DMS53 treated with DMSO at 0.1 percent for 48 hours (cell line): Measurements from ENCODE around the gene NACC2.

Experiments used
- DNase-seq: peaks from one replicate; lab custom pipeline; 2025; ENCODE audit not compliant: unreplicated experiment; lab: John Stamatoyannopoulos, UW

Gene NACC2, protein sequence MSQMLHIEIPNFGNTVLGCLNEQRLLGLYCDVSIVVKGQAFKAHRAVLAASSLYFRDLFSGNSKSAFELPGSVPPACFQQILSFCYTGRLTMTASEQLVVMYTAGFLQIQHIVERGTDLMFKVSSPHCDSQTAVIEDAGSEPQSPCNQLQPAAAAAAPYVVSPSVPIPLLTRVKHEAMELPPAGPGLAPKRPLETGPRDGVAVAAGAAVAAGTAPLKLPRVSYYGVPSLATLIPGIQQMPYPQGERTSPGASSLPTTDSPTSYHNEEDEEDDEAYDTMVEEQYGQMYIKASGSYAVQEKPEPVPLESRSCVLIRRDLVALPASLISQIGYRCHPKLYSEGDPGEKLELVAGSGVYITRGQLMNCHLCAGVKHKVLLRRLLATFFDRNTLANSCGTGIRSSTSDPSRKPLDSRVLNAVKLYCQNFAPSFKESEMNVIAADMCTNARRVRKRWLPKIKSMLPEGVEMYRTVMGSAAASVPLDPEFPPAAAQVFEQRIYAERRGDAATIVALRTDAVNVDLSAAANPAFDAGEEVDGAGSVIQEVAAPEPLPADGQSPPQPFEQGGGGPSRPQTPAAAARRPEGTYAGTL

DNA sequence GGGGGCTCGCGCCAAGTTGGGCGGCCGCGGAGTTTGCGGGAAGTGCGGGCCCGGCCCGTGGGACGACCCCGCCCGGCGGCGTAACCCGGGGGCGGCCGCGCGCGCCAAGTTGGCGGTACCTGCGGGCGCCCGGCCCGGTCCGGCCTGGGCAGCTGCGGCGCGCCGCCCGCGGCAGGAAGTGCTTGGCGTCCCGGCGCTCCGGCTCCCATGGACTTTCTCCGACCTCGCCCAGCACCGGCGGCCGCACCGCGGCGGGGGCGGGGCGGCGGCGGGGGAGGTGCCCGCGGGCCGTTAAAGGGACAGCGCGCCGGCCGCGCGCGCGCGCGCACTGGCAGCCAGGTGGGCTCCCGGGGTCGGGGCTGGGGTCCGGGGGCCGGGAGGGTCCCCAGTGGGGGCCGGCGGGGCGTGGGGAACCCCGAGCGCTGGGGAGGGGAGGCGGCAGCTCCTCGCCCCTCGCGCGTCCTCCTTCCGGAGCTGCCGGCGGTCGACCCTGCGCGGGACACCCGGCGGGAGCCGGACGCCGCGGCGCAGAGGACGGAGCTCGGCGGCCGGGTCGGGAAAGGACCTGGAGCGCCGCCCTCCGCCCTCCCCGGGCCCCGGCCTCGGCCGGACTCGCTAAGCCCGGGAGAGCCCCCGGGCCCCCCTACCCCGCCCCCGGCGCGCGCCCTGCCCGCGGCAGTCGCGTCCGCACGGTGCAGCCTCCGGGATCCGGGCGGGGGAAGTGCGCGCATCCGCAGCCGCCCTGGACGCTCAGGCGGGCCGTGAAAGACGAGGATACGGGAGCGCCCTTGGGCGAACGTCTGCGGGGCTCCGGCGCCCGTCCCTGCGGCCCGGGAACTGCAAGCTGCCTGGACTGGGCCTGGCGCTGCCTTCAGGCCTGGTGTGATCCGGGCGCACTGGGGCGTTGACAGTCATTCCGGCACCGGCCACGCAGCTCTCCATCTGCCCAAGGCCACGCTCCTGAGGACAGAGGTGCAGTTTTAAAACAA is at the start of gene NACC2:
NACC2 (minus strand) TSS at position 220 of the 989 bp plus-strand sequence. CDS start 44,768 bp downstream, outside the sequence.
- peak; percentile 36 for DNase-seq

DNA sequence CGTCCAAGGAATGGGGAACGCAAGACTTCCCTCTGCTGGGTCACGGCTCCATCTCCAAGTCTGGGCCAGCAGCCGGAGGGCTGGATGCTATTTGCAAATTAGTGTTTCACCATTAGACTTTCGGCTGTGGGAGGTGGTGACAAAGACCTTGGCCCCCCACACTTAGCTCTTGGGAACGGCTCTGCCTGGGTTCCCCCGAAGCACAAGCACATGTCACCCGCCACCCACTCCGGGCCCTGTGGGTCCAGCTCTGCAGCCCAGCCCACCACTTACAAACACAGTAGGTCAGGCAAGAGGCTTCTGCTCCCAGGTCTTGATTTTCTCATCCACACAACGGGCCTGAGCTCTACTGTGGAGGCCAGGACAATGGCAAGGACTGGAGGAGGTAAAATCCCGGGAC is 49.4 kb upstream of the NACC2 start:
- no peak for DNase-seq

DNA sequence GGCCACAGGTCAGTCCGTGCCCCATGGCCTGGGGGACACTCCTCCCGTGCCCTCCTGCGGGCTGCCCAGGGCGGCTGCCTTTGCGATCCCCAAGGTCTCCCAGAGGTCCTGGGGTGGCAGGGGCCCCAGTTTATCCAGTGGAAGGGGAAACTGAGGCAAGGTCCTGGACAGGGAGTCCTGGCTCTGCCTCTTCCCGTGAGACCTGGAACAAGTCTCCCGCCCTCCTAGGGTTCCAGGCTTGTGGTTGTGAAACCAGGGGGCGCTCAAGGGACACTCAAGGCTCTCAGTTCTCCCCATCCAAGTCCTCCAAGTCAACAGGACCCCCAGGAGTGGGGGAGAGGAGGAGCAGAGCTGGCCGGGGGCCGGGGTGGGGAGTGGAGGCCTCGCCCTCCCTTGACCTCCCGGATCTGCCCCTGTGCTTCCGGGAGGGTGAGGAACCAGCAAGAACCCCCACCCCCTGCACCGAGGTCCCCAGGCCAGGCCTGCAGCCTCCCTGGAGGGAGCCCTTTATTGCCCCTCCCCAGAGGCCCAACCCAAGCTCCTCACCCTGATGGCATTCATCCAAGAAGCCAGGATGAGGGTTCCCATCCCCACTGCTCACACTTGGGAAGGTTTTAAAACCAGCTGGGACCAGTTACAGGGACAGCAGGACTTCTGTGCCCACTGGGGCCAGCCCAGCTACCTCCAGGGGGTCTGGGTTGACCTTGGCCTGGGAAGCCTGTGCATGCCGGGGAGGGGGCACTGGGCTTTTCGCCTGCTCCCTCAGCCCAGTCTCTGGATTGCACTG is 48.3 kb upstream of the NACC2 start:
- DNase-seq, result no peak

DNA sequence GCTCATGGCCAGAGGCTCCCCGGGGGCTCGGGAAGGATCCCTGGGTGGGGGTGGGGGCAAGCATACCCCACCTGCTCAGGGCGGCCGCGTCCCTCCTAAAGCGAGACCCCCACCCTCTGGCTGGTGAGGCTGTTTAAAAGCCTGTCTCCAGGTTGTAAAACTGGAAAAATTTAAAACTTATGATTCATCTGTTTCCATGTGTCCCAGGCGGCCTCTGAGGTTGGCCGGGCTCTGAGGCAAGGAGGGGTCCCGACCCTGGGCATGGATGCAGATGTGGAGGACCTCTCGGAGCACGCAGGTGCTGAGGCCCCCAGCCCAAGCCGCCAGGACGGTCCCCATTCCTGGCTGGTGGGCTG is 47.7 kb upstream of the NACC2 start:
- no peak for DNase-seq

DNA sequence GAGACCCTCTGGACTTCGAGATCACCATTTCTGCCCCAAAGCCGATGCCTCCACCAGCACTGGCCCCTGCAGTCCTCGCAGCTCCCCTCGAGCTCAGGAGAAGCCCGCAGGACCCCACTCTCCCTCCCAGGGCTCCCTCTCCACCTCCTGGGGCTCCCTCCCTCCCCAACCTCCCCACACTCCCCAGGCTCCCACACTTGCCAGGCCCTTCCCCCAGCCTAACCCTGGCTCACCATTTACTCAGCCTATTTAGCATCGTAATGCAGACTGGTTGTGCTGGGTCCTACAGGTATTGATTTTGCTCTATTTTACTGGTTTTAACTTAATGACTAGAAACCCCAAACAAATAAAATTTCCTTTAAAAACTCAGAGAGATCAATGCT is 47.3 kb upstream of the NACC2 start:
- no peak for DNase-seq

DNA sequence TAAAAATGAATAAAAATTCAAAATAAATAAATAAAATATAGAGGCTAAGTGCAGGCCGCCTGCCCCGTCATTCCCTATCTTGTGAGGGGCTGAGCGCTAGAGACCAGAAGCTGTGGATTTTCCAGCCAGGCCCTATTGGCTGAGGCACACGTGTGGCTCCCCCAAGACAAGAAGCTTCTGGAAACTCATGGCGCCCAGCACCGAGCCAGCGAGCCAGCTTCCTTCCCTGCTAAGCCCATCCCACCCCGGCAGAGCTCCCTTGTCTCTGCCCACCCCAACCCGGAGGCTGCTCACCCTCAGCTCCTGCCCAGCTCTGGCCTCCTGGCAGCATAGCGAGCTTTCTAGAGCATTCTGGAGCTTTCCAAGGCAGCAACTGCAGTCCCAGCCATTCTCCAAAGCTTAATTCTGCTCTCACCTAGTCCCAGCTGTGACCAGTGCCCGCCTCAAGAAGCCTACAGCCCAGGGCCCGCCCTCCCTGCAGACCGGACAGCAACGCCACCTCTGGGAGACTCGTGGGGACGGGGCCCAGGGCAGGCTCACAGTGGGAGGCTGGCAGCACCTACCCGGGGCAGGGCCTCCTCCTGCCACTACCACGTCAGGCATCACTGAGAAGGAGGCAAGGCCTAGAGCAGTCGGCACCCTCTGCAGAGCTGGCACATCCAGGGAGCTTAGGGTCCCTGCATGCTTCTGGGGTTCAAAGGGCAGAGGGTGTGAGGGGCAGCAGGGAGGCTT is 46.8 kb upstream of the NACC2 start:
- DNase-seq, result no peak

DNA sequence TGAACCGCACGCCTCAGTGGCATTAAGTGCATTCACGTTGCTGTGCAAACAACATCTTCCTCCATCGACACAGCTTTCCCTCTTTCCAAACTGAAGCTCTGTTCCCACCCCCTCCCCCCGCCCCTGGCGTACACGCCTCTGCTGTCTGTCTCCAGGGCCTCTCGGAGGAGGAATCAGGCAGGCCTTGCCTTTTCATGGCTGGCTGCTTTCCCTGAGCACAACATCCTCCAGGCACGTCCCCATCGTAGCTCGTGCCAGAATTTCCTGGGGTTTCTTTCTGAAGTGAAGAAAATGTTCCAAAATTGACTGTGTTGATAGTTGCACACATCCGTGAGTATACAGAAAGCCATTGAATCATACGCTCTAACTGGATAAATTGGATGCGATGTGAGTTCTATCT is 45.9 kb upstream of the NACC2 start:
- no peak for DNase-seq

DNA sequence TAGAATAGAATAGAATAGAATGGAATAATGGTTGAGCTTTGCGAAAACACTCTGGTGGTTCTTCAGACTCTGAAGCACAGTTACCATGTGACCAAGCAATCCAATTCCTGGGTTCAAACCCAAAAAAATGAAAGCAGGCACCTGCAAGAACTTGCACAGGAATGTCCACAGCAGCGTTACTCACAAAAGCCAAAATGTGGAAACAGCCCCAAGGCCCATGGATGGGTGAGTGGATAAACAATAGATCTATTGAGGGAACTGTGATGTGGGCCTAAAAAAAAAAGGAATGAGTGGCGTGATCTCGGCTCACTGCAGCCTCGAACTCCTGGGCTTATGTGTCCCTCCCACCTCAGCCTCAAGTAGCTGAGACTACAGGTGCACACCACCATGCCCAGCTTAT is 45.0 kb upstream of the NACC2 start:
- DNase-seq, result no peak

DNA sequence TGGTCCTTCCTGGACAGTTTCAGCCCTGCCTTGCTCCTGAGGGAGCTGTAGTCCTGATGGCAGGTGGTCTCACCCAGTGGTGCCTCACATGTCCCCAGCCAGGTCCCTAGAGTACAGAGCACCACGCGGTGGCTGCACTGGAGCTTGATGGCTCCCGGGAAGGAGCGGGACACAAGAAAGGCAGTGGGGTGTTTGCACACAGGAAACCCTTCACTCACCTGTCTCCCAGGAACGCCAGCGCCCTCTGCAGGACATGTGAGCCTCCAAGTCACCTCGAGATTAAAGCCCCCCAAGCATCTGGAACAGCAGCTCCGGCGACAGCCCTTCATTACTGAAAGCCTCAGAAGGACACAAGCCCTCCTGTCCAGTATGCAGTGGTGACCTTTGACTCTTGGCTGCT is 43.5 kb upstream of the NACC2 start:
- DNase-seq, result peak; percentile 22

DNA sequence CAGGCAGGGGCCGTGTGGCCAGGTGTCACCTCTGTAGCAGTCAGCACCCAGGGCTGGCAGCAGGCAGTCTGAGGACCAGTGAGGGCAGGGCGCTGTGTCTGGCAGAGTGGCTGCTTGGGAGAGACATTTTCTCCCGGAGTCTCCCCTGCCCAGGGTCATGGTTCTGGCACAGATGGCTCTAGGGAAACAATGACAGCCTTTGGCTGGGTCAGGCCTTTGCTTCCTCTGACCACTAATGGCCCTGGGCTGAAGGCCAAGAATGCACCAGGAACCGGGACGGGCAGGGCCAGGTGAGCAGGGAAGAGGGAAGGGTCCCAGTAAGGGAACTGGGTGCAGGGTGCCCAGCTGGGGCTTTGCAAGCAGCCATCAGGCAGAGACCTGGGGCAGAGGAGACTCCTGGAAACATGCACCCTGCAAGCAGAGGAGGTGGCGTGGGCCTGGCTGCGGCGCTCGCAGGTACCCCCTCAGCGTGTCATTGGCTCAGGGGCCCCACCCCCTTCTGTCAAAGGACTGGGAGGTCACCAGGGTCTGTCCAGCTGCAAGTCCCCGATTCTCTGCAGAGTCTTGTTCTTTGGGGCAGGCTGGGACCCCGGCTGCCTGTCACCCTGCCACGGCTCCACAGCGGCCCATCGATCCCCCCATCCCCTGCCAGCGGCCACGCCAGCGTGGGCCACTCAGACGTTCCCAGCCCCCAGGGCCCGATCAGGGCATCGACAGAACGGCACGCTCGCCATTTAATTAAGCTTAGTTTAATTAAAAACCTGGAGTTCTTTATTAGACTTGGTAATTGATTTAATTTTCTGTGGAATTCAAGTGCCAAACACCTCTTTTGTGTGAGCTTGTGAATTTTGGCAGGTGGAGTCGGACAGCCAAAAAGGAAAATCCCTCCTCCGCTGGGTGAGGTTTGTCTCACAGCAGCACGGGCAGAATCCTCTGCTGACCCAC is 42.5 kb upstream of the NACC2 start:
- DNase-seq, result no peak

DNA sequence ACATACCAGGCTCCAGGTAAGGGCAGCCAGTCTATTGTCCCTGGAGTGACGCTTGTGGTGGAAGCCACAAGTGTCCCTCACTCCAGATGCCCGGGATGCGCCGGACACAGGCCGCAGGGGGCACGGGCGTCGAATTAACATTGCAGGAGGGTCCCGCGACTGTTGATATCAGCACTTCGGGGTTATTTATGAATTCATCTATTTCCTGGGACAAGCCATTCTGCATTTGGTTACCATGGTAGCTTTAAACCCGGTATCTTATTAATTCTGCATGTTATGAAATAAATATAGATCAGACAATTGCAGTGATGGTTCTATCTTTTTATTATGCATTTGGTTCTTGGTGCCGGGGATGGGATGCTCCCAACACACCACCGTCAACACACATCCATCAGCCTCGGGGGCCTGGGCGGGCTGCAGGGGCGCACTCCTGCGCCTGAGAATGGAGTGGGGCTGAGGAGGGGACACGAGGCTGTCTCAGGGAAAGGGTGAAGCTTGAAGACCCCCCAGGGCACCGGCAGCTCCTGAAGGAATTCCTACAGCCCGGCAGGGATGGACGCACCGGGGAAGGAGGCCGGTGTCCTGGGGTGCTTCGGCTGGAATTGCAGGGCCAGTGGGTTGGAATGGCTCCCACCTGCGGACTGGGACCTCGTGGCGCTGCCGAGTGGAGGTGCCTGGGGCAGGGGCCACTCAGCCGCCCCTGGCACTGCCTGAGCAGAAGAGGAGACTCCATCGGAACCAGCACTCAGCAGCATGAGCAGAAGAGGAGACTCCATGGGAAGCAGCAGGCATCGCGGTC is 41.2 kb upstream of the NACC2 start:
- DNase-seq, result no peak

DNA sequence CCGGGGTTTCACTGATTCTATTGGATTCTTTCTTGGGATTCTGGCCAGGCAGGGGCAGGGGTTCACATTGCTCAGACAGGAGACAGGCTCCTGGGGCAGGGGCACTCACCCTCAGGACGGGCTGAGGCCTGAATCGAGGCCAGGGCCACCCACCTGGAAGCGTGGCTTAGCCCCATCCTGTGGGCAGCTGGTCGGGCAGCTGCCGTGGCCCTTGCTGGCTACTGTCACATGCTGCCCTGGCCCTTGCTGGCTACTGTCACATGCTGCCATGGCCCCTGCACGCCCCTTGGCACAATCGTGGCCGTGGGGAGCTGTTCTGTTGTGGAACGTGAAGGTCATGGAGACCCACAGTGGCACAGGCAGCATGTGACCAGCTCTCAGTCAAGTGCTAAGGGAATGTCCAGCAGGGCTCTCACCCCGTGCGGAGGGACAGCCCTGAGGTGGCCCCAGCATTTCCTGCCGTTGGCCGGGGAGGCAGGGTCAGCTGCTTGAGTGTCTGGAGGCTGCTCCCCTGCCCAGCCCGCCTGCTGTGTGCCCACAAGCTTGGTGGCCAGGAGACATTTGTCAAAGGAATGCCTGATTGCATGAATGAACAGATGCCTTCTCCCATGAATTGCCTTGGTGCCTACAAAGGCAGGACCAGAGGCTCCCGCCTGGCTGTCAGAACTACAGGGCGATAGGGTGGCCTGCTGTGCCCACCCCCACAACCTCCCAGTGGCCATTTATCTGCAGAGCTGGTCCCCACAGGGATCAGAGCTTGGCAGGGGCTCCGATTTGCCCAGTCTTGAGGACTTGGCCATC is 40.4 kb upstream of the NACC2 start:
- DNase-seq, result no peak

DNA sequence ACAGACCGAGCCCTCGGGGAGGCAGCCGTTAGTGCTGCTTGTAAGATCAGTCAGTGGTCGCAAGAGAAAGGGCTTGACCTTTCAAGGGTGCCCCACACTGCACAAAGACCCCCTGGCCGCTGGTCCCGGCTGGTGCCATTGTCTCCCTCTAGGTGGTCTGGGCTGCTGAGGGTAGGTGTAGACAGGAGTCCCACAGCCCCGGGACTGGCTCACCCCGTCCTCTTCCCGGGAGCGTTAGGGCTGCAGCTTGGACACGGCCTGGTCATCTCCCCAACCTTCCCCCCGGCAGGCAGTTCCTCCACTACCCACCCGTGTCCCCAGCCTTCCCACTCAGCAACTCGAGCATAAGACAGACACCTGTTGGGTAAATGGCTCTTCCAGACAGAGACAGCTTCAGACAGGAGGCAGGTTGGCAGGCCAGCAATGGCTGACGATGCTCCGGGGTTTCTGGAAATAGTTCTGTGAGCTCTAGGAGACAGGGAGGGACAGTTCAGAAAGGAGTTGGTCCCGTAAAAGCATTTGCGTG is 38.9 kb upstream of the NACC2 start:
- no peak for DNase-seq

DNA sequence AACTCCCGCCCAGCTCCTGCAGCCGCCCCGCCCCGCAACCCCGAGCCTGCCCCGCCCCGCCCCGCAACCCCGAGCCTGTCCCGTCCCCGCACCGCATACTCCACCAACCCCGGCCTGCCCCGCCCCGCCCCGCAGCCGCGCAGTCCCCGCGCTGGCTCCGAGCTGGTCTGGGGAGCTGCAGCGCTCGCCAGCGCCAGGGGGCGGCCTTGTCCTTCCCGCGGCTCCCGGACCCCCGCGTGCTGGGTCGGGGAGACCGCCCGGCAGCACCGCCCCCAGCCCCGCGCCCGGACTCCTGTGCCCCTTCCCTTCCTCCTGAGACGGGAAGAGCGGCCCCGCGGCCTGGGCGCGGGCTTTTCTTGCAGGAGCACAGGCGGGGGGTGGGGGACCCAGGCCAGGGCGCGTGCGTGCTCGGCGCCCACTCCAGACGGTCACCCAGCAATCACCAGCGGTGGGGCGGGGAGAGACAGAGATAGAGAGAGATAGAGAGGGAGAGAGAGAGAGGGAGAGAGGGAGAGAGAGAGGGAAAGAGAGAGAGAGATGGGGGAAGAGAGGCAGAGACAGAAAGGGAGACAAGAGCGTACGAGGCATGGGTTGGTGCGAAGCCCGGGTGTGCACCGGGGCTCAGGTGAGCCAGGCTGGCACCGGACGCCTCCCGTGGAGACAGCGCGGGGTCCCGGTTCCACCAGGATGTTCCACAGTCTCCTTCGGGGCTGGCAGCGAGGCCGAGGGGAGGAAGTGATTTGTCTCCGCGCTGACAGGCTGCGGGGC is 38.3 kb upstream of the NACC2 start:
- peak; percentile 30 for DNase-seq

DNA sequence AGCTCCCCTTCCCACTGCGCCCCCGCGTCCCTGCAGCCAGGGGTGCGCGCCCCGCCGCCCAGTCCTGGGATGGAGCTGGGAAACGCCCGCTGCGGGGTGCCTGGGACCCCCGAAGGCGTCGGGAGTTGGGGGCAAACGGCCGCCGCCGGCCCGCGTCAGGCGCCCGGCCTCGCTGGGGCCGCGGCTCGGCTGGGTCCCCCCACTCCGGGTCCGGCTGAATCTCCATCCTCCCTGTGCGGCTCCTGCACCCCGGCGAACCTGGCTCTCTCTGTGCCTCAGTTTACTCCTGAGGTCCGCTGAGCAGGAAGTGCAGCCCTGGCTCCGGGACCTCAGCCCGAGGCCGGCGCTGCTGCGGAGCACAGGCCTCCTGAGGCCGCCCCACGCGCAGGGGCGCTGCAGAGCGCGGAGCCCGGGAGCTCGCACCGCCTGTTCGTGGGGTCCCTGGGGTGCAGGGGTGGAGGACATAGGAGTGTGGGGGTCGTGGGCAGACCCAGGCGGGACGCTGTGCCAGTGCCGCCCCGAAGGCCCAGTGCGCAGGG is 37.5 kb upstream of the NACC2 start:
- DNase-seq, result no peak
